GM18499 (cell line): Measurements from ENCODE around the gene VAV2.
"Not testable (repeated sequence)": the region's sequence is repeated elsewhere in the genome, so short reads cannot be mapped to it uniquely, and the experiment has no call there.

Experiments
- ATAC-seq: cut with Tn5 transposase; IDR thresholded peaks from one replicate; pipeline ENCODE4 v1.9.1; 2021; ENCODE audit warnings: moderate number of reproducible peaks; ENCODE audit not compliant: insufficient read depth, unreplicated experiment

VAV2 gene

GRCh38 chr9:133768859-133769510 is 223.1 kb downstream of the VAV2 start:
- ATAC-seq = no peak

DNA sequence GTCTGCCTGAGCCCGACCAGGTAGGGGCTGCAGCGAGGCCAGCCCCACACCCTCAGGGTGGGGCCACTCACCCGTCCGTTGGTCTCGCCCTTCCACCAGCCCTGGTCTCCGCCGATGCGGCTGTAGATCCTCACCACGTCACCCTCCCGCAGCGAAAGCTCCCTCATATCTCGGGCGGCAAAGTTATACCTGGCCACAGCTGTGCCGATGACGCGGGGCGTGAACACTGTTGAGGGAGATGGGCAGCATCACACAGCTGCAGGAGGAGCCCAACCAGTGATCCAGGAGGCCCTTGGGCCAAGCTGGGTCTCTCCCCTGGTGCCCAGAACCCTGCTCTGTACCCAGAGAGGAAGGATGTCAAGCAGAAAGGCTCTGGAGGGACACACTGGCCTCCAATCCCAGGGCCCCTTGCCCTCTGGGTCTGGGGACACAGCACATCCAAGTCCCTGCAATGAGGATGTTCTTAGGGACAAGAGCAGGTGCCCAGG is 223.7 kb downstream of the VAV2 start:
- ATAC-seq = no peak

- no peak for ATAC-seq
Observed at GRCh38 chr9:133767625-133768024, 224.5 kb downstream of the VAV2 start.

DNA sequence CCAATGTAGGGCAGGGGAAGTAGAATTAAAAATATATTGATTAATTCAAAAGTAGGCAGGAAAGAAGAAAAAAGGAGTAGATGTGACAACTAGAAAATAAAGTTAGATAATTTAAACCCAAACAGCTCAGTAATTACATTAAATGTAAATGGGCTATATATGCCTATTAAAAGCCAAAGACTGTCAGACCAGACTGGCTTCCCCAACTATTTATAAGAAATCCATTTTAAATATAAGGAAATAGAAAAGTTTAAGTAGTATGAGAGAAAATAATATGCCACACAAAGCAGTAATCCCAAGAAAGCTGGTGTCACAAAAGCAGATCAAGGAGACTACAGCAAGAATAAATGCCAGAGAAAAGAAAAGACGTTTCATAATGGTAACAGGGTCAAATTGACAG is 225.1 kb downstream of the VAV2 start:
- ATAC-seq = no peak

GRCh38 chr9:133766234-133766633 is 225.9 kb downstream of the VAV2 start:
- not testable (repeated sequence) for ATAC-seq

GRCh38 chr9:133763272-133764183 is 228.6 kb downstream of the VAV2 start:
- ATAC-seq = no peak

DNA sequence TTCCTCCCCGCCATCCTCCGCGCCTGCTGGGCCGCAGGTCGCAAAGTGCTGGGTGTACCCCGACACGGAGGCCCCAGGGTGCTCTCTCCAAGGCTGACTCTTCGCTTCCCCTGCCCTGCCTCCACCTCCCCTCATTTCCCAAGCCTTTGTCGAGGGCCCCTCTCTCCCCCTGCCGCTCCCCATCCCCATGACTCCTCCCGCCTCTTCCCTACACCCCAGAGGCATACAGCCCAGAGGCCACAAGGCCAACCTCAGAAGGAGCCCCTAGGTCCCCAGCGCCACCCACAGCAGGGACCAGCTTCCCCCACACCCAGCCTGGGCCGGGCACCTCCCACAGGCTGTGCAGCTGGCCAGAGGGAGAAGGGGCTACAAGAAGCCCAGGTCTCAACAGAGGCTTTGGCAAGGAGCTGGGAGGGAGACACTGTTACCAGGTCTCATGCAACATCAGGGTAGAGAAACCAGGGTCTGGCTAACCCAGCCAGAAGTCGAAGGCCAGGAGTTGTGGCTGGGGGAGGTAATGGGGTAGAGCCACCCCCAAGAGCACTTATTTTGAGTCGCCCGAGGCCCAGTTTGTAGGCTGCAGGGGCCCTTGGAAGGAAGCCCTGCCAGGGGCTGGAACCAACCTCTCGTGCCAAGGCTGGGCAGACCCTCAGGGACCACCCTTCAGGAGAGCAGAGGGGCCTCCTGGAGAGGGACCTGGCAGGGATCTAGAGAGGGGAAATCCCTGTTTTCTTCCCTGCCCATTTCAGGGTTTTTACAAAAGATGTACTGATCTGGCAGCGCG is 229.4 kb downstream of the VAV2 start:
- no peak for ATAC-seq

- no peak for ATAC-seq
Observed at GRCh38 chr9:133761641-133762248, 230.4 kb downstream of the VAV2 start.

GRCh38 chr9:133760713-133761290 is 231.3 kb downstream of the VAV2 start:
- no peak for ATAC-seq

DNA sequence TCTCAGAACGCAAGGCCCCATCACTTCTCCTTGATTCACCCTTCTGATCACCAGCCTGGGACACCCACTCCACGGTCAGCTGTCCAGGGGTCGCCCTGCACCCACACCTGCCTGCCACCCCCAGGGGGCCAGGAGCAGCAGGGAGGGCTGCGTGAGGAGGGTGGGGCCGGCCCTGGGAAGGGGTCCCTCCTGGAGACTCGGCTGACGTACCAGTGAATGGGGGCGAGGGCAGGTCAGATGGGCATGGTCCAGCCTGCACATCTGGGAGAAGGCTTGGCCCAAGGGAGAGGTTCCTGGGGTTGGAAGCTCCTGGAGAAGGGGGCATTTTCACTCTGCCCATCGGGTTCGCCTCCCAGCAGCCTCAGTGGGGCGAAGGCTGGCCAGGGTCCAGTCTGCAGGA is 232.2 kb downstream of the VAV2 start:
- ATAC-seq = no peak

GRCh38 chr9:133759146-133759900 is 232.8 kb downstream of the VAV2 start:
- ATAC-seq = no peak

- ATAC-seq = no peak
Observed at GRCh38 chr9:133758228-133758627, 233.9 kb downstream of the VAV2 start.

DNA sequence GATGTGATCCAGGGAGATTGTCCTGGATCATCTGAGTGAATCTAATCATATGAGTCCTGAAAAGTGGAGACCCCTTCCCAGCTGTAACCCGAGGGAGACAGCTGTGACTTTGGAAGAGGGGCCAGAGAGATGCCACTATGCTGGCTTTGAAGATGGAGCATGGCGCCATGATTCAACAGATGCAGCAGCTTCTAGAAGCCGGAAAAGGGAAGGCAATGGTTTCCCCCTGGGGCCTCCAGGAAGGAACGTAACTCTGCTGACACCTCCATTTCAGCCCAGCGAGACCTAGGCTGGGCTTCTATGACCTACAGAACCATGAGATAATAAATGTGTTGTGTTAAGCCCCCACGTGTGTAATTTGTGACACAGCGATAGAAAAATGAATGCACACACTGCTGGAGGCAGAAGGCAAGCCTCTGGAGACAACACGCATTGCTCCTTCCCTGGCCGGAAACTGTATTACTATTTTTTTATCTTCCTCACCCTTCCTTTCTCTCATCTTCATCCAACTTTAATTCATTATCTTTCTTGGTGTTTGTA is 237.4 kb downstream of the VAV2 start:
- no peak for ATAC-seq

DNA sequence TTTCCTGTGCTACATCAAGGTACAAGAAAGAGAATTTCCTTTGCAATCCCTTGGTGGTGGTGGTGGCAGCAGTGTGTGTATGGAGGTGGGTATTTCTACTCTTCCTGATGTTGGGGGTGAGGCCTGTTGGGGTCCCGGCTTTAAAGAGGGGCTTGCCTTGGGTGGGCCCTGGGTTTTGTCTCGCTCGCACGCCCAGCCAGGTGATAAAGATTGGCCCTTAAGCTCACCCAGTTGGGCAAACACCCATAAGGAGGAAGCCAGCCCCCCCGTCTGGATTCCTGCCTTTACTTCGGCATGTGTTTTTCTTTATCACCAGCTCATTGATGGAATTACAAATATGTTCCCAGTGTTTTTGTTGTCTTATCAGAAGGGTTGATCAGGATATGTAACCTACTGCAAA is 237.9 kb downstream of the VAV2 start:
- ATAC-seq = no peak

- no peak for ATAC-seq
Observed at GRCh38 chr9:133752739-133753446, 239.2 kb downstream of the VAV2 start.

- no peak for ATAC-seq
Observed at GRCh38 chr9:133750982-133751649, 241.0 kb downstream of the VAV2 start.

DNA sequence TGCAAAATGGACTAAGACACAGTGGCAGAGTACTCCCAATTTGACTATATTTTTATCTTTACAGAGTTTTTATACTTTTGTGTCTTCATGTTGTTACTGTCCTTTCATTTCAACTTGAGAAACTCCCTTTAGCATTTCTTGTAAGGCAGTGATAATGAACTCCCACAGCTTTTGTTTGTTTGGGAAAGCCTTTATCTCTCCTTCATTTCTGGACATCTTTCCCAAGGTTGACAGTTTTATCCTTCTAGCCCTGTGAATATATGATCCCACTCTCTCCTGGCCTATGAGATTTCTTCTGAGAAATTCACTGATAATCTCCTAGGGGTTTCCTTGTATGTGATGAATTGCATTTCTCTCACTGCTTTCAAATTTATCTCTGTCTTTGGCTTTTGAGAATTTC is 244.8 kb downstream of the VAV2 start:
- no peak for ATAC-seq

DNA sequence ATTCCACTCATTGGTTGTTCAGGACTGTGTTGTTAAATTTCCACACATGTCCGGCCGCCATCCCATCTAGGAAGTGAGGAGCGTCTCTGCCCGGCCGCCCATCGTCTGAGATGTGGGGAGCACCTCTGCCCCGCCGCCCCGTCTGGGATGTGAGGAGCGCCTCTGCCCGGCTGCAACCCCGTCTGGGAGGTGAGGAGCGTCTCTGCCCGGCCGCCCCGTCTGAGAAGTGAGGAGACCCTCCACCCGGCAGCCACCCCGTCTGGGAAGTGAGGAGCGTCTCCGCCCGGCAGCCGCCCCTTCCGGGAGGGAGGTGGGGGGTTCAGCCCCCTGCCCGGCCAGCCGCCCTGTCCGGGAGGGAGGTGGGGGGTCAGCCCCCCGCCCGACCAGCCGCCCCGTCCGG is 247.6 kb downstream of the VAV2 start:
- not testable (repeated sequence) for ATAC-seq
